Embryonic facial prominence (tissue), 1 donor: ENCODE measurements around the gene WBP1.
"Not testable (repeated sequence)": the region's sequence is repeated elsewhere in the genome, so short reads cannot be mapped to it uniquely, and the experiment has no call there.

Experiments used
- DNase-seq: peaks from one replicate; pipeline ENCODE4 v3.0.0-alpha.2; 2016; ENCODE audit errors: extremely low spot score

Gene WBP1

DNA sequence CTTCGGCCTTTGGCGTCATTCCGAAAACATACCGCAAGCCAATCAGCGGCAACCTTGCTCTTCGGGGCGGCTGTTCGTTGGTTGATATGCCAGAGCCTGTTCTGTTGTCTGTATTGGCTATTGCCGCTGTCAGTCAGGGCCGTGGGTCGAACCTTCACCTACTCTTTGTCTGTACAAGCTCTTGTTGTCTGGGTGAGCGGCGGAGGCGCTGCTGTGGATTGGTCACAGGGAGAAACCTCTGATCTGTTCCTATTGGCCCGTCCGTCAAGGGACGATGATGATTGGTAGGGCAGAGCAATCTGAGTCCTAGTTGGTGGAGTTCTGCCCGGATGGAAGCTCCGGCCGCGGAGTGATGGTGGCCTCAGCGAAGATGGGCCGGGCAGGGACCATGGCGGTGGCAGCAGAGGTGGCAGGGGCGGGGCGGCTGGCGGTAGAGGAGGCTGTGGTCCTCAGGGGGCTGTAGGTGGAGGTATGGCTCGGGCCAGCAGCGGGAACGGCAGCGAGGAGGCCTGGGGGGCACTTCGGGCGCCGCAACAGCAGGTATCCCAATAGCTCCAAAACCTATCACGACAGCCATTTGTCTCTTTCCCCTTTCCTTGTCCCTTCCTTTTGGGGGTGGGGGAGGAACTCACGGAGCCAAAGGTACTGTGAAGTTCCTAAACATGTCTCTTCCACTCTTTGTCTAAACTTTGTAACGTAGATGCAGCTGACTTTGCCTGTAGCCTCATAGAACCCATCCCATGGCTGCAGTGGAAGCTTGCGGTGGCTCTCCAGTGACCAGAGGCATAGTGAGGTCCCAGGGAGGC lies at the start of gene WBP1:
TSS of gene WBP1 (plus strand) at position 307 of the 806 bp plus-strand sequence. CDS start at position 472, 165 bp downstream.
- DNase-seq = peak; percentile 99

DNA sequence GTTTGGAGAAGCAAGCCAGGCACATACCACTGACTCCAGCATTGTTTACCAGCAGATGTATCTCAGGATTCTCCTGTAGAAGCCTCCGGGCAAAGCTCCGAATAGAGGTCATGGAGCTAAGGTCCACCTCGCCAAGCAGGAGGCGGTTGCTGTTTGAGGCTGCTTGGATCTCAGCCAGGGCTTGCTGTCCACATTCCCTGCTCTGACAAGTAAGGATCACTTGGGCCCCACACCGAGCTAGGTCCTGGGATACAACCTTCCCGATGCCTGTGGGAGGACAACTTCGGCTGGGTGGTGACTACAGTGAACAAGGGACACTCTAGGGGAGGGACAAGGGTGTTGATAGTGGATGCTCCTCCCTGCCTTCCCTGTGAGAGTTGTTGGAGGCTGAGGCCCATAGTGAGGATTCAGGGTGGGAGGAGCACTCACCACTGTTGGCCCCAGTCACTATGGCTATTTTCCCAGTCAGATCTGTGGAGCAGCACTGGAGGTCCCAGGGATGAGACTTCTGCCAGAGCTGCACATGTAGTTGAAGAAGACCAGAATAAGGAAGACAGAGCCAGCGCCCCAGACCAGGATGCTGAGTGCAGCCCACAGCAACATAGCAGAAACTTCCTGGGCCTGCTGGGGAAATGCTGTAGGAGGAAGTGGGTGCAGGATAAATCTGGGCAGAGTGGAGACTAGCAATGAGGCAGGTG lies 45.1 kb upstream of the WBP1 start:
- no peak for DNase-seq

DNA sequence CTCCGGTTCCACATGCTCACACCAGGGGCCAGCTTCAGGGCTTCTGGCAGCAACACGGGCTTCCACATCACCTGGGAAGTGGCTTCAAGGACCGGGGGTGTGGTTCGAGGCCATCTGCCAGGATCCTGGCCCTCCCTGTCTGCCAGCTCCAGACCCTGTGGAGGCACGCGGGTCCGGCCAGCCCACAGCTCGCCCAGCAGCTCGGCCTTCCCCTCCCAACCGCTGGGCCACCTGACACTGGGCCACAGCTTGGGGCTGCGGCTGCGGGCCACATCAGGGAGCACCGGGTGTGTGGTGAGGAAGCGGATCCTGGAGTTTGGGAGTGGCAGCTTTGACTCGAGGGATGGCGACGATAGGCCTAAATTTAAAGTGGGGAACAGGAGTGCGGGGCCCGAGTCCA lies 43.8 kb upstream of the WBP1 start:
- no peak for DNase-seq

DNA sequence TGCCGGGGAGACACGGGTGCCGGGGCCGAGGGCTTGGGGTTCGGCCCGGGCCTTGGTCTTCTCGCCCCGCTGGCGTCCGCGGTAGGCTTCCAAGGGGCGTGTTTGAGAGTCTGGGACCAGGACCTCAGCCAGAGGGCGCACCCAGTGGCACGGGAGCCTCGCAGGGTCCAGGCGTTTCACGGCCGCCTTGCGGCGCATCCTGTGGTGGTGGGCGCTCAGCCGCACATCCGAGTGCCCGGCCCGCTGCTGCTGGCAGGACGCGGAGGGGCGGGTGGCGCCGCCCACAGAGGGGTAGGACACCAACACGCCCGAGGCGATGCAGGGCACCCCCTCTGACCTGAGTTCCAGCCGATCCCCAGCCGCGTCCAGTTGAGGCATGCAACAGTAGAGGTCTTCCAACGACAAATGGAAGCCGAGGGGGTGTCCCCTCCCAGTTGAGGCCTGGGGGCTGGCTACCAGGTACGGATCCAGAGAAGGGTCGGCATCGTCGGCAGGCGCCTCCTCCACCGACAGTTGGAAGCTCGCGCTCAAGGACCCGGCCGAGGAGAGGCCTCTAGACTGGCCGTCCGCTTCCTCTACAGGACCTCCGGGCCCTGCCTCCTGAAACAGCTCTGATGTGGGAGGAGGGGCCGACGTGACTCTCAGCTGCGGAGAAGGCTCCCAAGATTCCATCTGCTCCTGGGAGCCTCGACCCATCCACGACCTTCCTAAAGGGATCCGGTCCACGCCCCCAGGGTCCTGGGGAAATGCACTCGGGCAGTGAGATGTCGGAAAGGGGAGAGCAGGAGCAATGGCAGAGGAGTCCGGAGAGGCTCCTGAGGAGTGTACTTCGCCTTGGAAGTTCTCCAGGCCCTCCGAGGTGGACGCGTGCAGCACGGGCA lies 43.1 kb upstream of the WBP1 start:
- DNase-seq = no peak

DNA sequence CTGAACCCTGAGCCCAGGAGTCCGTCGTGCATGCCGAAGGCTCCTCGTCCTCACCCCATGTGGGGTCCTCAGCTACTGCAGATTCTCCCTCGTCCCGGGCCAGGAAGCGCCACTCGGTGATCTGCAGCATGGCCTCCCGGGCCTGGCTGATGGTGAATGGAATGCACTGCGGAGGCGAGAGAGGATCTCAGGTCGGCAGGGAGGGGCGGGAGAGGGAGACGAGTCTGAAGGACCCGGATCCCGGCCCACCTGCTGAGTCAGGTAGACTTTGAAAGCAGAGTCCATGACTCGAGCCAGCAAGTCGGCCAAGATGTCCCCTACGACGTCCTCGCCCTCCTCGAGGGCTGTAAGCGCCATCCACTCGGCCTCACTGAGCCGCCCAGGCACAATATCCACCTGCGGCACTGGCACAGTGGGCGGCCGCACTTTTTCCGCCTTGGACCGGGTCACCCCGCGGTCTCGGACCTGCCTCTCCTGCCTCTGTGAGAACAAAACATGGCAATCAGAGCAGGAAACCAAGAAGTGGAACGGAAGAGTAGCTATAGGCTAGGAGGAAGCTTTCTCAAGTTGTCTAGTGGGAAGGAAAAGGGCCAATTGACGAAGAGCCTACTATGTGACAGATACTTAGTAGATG lies 42.4 kb upstream of the WBP1 start:
- no peak for DNase-seq

DNA sequence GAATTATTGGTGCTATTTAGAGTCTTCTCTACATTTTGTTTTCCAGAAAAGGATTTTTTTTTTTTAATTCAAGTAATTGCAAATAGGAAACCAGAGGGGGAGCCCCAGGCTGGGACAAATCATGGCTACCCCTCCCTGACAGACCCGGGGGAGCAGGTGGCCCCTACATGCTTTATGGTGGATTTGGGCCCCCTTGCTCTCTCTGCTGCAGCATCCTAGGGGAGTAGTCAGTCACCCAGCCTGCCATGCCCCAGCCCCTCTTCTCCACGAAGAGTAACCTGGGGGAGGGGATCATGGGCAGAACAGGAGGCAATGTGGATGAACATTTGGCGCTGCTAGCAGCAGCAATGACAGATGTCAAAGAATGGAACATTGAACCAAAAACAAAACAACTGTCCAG lies 41.5 kb upstream of the WBP1 start:
- no peak for DNase-seq

DNA sequence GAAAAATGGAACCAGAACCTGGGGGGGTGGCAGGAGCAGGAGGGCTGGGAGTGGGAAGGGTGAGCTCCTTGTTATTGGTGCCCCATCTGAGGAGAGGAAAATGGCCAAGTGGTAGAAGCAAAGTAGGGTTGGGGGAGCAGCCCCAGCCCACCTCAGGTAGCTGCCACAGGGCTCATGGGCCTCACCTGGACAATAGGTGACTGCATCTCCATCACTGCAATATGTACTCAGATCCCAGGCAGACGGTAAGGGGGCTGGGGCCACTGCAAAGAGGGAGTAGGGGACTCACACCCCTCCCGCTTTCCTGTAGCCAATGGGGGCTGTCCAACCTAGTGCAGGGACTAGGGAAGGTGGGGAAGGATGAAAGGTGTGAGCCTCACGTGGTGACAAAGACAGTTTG lies 41.0 kb upstream of the WBP1 start:
- no peak for DNase-seq

DNA sequence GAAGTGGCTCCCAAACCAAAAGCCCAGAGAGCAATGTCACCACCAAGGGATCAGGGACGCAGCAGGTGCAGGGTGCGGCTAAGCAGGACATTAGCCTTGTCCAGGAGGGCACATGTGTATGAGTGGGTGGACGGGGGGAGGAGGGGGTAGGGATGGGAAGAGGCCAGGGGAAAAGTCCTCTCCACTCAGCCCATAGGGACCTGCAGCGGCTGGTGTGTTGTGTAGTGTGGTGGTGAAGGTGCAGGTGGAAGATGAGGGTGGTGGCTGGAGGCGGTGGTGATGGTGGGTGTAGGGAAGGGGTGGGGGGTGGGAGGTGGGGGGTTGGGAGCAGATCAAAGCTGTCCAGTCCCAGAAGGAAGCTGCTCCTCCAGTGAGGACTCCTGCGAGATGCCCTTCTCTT lies 40.5 kb upstream of the WBP1 start:
- DNase-seq = no peak

DNA sequence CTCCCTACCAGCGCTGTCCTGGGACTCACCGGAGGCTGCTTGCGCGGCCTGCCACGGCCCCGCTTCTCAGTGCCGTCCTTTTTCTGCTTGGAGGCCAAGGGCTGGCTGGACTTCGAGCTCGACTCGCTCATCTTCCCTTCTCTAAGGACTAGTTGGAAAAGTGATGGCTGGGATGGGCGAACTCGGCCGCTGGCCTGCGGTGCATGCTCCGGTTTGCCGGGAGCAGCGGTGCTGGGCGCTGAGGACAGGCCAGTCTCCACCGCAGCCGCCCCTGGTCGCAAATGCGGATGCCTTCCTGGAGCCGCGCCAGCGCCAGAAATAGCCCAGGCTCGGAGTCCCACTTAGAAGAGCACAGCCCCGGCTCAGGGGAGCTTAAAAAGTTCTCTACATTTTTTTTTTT lies 39.9 kb upstream of the WBP1 start:
- DNase-seq = no peak

DNA sequence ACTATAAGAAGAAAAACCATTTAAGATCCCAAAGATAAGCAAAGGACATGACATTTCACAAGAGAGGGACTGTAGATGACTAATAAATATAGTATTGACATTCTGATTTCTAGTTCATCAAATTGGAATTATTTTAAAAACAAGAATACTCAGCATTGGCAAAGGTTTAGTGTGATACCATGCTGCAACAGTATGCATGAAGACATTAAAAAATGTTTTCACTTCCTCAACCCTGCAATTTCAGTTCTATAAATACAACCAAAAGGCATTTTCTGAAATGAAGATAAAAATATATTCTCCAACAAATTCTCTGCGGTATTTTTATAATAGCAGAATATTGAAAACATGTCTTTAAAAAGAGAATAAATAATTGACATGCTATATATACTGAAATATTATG lies 38.9 kb upstream of the WBP1 start:
- no peak for DNase-seq

DNA sequence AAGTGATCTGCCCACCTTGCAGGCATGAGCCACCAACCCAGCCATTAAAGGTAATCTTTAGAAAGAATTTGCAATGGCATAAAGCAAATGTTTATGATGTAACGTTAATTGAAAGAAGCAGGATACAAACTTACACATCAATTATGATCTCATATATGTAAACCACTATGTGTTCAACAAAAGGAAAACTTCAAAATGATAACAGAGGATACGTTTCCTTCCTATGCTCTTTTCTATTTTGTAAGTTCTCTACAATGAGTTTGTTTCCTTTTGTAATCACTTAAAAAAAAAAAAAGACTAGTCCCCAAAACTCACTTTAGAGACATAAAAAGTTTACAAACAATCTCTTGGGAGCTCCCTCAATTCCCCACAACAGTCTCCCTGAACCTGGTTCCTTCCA lies 38.2 kb upstream of the WBP1 start:
- no peak for DNase-seq

DNA sequence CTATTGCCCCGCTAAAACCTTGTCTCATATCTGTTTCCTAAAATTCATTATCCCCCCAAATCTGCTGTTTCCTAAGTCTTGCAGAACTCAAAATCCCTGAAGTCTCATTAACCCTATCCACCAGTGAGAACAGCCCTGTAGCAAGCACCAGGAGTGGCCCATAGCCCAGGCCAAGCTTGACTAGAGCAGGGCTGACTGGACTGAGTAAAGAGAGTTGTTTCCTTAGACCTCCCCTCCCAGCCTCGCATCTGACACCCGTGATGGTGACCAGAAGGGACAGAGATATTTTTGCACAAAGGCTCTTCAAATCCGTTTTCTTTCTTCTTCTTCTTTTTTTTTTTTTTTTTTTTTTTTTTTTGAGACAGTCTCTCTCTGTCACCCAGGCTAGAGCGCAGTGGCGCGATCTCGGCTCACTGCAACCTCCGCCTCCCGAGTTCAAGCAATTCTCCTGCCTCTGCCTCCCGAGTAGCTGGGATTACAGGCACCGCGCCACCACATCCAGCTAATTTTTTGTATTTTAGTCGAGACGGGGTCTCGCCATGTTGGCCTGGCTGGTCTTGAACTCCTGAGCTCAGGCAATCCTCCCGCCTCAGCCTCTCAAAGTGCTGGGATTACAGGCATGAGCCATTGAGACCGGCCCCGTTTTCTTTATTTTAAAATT lies 37.7 kb upstream of the WBP1 start:
- not testable (repeated sequence) for DNase-seq

DNA sequence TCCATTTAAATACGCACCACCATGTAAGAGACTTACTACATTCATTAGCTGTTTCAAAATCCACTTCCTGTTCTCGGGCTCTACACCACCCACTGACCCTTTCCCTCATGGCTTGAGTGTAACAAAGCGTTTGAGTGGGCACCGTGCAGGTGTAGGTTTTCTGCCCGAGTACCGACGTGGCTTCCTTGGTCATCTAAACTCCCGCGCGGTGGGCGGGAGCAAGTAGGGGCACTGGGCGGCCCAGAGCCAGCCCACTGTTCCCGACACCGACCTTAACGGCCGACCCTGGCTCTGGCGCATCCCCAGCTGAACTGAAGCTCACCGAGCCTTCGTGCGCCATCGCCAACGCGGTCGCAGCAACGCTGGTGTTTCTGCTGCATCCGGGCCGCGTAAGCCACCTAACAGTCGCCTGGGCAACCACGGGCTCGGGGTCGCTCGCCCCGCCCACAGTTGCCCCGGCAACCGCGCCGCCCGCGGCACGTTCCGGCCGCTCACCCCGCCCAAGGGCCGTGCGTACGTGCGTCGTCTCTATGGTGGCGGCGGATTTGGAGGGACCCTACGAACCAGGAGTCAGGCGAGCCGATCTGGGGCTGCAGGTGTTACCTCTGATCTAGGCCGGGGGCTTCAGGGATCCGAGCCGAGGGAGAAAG lies 36.9 kb upstream of the WBP1 start, which contains the start of the genes C2orf81 and WDR54:
TSS of gene C2orf81 (minus strand) at position 399 of the 650 bp plus-strand sequence. CDS start at position 340, 59 bp downstream.
TSS of gene WDR54 (plus strand) at position 510 of the 650 bp plus-strand sequence. CDS start 424 bp downstream, outside the sequence.
- DNase-seq = peak; percentile 42

DNA sequence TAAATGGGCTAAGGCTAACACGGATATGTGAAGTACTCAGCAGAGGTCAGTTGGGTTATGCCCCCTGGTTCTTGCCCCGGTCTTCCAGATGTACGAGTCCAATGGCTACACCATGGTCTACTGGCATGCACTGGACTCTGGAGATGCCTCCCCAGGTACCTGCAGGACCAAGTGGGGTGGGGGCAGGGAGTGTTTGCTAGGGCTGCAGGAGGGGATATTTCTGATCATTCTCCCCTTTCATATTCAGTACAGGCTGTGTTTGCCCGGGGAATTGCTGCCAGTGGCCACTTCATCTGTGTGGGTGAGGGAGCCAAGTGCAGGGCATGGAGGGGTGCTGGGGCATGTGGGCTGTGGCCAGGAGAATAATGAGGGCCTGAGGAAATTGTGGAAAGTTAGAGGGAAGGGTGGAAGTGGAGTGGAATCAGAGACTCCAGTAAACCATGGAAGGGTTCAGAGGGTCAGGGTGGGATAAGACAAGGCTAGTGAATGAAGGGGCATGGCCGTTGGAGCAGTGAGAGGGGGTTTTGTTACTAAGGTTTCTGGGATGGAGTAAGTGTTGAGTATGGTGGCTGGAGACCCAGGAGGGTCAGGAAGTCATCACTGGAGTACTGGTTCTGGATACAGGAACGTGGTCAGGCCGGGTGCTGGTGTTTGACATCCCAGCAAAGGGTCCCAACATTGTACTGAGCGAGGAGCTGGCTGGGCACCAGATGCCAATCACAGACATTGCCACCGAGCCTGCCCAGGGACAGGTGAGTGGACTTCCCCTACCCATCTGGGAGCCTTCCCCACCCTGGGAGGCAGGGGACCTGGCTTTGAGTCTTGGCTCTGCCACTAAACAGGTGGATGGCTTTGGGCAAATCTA lies 34.8 kb upstream of the WBP1 start:
- DNase-seq = no peak

DNA sequence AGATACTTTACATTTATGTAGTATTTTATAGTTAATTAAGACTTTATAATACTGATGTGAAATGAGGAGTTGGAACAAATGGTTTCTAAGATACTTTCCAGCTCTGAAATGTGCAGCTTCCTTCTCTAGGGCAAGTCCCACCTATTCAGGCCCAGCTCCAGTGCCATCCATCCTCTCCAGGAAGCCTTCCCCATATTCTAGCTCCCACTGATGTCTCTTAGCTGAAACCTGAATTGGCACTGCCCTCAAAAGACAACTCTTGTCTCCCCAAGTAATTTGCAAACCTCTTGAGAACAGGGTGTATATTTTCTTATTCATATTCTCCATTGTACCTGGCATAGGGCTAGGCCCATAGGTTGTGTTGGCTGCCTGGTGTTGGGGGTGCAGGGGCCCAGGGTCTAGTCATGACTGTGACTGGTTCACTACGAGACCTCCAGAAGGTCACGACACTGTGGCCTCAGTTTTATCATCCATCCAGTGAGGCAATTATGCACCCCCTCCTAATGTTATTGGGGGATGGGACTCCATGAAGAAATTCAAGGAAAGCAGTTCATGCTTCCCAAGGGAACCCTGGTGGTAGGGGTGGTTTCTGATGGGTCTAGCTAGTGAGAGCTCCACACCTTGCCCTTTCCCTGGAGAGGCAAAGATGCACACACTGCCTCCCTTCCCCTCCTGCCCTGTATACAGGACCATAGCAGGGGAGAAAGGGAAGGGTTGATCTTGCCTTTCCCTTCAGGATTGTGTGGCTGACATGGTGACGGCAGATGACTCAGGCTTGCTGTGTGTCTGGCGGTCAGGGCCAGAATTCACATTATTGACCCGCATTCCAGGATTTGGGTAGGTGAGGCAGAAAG lies 33.9 kb upstream of the WBP1 start:
- no peak for DNase-seq

DNA sequence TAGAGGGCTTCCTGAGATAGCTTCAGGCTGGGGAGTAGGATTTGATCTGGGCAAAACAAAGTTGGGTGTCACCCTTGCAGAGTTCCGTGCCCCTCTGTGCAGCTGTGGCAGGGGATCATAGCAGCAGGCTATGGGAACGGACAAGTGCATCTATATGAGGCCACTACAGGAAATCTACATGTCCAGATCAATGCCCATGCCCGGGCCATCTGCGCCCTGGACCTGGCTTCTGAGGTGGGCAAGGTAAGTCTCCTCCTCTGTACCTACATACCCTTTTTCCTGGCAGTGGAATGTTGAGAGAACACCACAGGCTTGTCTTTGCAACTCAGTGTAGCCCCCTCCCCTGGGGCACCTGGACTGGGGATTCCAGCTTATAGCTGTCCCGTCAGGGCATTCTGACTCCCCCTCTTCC lies 33.2 kb upstream of the WBP1 start:
- DNase-seq = no peak

DNA sequence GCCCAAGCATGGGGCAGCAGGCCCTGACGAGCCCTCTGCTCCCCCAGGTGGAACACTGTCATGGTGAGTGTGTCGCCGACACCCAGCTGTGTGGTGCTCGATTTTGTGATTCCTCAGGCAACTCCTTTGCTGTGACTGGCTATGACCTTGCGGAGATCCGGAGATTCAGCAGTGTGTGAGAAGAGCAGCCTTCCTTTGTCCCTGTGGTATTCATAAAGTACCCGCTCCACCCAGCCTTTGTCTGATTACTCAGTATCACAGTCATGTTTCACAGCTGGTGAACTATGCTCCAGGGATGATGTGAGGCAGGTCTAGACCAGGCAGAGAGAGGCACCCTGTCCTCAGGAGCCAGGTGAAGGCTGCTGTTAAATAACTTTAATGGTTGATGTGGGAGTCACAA lies 32.7 kb upstream of the WBP1 start:
- DNase-seq = no peak

DNA sequence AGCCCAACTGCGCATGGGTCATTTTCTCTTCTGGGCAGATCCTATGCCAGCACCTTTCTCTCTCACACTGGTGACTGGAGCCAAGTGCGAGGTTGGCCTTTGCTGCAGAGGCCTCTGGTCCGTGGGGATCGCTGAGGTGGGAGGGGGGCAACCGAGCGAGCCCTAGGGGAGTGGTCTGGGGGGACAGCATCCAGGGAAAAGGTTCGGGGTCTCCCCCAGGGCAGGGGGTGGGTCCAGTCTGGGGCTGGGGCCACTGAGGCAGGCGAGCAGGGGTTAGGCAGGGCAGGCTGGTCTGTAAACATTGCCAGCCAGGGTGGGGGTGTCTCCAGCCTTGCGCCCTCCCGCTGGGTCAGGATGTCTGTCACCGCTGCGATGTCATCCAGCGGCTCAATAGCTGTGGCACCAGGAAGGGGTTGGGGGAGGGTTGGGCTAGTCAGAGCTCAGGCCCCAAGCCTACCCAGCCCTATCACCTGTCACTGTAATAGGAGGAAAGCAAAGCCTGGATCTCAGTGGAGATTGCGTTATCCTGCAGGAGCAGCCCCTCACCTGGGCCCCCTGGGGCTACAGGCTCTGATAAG lies 32.0 kb upstream of the WBP1 start:
- DNase-seq = no peak
